ENCODE results near the gene CALML5.
A peak's percentile ranks its signal among the peaks of the same experiment; 100 is the strongest.
"Not testable (repeated sequence)": the region's sequence is repeated elsewhere in the genome, so short reads cannot be mapped to it uniquely, and the experiment has no call there.

The CALML5 gene

DNA sequence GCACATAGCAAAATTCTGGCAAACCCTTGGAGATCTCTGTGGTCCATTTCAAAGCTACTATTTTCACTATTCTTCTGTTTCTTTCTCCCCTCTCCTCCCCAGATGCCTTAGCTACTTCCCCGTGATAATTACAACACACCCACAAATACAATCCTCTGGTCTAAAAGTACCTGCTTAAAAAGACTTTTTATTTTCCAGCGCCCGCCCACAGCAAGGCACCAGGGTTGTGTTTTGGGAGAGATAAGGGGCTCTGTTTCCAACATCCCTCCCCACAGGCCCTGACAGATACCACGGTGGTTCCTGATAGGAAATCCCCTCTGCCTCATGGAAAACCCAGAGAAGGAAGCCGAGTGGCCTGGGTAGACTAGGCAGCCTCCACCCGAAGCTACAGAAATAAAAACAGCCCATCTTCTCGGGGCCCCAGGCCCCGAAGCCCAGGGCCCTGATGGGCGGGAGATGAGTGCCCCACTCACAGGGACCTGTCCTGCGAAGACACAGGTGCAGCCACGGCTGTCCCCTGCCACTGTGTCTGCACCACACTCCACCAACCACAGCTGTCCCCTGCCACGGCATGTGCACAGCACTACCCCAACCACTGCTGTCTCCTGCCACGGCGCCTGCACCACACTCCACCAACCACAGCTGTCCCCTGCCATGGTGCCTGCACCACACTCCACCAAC lies 19.7 kb downstream of the CALML5 start:
- peak; percentile 95 for DNase-seq

DNA sequence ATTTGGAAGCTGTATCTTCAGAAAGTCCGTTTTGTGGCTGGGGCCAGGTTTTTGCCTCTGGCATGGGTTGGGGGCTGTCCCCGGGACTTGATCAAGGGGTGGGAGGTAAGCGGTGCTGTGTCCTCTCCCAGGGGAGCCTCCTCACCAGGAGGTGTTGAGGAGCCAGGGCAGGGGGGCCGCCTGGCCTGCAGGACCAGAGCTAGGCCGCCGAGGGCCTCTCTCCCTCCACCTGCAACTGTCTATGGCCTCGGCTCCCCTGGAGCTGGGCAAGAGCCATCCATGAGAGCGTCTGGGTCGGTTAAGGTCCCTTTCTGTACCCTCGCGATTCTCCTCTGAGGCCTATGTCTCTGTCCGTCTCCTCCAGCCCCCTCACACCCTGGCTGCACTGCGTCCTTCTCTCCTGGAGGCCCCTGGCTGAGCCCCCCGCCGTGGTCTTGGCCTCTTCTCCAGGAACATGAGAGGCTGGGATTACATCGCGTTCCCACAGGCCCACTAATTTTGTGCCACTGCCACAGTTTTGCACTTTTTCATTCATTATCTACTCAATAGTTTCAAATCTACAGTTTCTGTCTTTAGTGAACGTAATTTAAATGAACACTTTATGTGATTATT lies 20.6 kb downstream of the CALML5 start:
- no peak for DNase-seq

DNA sequence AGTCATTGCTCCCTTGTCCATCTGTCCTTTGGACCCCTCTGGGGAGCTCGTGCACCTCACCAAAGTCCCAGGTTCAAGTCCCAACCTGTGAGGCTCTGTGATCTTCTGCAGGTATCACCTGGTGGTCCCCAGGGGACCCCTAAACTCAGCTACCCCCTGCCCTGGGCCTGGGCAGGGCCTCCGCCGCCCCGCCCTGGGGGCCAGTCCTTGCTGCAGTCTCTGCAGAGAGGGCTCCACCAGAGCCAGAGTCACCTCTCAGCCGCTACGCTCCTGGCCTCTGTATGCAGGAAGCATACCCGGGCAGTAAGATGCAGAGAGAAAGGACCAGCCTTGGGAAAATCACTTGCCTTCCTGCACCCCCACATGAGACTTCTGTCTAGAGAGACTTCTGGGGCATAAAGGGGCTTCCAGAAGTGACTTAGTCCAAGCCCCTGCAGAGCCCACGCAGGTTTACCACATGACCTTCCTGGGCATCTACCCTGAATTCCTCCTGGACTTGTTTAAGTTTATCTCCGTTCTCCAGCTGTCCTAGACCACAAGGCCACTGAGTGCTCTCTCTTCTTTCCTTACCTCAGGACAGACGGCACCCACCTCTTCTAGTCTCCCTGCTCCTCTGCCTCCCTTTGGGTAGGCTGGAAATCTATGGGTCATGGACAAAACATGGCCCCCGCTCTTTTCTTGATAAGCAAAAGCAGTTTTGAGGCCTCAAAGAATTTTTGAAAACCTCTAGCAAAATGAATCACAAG lies 21.2 kb downstream of the CALML5 start:
- DNase-seq, result peak; percentile 75

DNA sequence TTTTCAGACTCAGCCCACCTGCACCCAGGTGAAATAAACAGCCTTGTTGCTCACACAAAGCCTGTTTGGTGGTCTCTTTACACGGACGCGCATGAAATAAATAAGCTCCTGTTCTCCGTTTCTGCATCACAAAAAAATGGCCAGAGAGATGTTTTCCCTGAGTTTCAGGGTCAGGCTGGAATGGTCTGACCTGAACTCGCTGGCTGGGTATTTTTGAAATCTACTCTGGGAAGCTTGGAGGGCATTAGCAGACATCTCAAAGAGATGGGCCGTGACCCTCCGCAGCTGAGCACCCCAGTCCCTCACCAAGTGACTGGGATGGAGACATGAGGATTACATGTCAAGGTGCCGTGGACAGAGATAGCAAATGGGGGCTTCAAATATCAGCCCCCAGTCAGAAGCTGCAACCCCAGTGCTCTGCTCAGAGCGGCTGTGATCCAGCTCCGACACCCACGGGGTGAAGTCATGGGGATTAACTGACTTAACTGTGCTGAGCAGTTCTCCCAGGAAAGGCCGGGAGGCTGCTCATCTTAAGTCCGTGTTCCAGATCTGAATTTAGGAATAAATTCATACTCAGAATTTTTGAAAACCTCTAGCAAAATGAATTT lies 22.3 kb downstream of the CALML5 start:
- no peak for DNase-seq

DNA sequence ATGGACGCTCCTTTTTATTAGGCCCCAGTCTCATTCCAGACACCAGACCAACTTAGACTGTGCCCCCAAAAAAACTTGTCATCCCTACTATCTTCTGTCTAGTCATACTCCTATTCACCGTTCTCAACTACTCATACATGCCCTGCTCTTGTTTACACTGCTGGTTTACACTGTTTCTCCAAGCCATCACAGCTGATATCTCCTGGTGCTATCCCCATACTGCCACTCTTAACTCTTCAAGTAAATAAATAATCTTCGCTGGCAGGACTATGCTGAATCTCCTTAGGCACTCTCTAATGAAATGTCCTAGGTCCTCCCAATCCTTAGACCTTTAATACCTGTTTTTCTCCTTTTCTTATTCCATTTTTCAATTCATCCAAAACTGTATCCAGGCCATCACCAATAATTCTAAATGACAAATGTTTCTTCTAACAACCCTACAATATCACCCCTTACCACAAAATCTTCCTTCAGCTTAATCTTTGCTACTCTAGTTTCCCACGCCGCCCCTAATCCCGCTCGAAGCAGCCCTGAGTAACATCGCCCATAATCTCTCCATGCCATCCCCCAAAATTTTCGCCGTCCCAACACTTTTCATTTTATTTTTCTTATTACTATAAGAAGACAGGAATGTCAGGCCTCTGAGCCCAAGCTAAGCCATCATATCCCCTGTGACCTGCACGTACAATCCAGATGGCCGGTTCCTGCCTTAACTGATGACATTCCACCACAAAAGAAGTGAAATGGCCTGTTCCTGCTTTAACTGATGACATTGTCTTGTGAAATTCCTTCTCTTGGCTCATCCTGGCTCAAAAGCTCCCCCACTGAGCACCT lies 23.2 kb downstream of the CALML5 start:
- not testable (repeated sequence) for DNase-seq

DNA sequence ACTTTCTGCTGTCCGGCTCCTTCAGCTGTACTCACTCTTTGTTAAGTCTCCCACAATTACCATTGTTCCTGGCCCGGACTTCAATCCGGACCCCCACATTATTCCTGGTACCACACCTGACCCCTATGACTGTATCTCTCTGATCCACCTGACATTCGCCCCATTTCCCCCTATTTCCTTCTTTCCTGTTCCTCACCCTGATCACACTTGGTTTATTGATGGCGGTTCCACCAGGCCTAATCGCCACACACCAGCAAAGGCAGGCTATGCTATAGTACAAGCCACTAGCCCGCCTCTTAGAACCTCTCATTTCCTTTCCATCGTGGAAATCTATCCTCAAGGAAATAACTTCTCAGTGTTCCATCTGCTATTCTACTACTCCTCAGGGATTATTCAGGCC lies 24.3 kb downstream of the CALML5 start:
- DNase-seq, result not testable (repeated sequence)

DNA sequence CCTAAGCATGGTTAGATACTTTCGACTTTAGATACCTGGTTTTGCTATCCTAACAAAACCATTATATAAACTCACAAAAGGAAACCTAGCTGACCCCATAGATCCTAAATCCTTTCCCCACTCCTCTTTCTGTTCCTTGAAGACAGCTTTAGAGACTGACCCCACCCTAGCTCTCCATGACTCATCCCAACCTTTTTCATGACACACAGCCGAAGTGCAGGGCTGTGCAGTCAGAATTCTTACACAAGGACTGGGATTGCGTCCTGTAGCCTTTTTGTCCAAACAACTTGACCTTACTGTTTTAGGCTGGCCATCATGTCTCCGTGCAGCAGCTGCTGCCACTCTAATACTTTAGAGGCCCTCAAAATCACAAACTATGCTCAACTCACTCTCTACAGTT lies 24.7 kb downstream of the CALML5 start:
- not testable (repeated sequence) for DNase-seq

DNA sequence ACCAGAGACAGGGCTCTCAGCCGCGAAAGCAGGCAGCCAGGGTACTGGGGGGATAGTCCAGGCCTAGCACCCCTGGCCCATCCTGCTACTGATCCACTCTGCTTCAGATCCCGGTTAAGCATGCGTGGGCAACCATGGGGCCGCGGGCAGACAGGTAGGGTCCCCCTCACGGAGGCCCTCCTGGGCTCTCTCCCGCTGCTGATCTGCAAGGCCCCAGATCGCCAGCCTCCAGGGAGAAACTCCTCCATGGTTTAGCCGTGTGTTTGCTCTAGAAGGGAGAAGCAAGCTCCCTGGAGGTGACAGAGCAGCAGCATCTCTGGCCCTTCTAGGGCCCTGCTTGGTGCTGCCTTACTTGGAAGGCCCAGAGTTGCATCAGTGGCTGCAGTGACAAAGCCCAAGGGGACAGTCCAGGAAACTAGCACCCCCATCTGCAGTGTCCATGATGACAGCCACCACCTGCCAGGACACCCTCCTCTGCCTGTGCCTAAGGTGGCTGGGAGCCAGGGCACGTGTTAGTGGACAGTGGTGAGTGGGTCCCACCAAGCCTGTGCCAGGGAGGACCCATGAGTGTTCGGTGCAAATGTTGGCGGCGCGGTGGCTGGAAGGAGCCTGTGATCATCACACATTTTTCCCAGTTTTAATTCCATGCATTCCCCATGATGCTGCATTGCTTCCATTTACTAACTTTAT lies 29.2 kb downstream of the CALML5 start:
- no peak for DNase-seq

DNA sequence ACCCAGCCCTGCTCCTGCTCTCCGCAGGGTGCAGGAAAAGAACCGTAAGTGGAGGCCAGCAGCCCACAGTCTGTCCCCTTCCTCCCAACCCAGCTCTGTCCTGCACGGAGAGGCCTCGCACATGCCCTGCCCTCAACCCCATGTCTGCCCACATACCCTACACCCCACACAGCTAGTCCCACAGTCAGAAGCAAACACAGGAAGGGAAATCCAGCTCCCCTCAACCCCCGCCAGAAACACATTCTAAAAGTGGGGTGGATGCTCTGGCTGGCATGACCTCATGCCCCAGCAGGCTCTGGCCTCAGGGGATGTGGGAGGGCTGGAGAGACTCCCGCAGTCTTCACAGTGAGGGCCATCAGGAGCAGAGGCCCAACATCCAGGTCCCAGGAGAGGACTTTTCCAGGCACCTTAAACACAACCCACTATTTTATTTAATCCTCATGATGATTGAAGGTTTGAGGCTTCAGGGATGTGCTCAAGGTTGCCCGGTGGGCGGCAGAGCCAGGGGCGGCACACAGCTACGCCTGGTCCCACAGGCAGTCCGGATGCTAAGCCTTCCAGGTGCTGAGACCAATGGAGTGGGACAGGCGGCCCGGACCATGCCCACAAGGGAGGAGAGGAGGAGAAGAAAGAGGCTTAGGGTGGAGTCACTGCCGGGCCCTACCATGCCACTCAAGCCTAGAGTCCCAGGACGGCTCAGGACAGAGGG lies 29.9 kb downstream of the CALML5 start:
- DNase-seq, result no peak

DNA sequence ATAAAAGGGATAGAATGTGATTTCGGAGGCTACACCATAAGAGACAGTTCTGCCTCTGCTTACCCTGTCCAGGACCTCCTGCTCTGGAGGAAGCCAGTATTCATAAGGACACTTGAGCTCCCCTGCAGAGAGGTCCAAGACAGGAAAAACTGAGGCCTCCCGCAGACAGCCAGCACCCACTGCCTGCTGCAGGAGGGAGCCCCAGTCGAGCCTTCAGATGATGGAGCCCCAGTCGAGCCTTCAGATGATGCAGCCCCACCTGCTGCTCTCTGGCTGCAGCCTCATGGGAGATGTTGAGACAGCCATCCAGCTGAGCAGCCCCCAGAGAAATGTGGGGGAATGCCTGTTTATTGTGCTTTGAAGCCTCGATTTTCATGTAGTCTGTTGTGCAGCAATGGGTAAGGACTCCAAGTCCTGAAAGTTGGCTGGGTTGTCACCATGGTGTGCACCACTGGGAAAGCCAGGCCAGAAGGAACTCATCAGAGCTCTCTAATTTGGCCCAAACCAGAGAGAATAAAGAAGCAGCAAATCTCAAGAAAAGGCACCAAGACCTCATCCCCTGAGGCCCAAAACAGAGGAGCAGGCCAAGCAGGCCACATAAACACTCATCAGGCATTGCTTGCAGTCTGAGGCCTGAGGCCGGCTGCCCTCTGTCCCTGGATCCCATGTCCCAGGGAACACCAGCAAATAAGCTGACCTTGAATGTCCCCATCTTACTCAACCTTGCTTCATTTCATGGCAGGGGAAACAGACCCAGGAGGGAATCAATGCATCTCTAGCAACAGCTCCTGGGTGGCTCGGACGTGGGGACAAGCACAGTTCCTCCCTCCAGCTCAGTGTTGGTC lies 30.9 kb downstream of the CALML5 start:
- no peak for DNase-seq

DNA sequence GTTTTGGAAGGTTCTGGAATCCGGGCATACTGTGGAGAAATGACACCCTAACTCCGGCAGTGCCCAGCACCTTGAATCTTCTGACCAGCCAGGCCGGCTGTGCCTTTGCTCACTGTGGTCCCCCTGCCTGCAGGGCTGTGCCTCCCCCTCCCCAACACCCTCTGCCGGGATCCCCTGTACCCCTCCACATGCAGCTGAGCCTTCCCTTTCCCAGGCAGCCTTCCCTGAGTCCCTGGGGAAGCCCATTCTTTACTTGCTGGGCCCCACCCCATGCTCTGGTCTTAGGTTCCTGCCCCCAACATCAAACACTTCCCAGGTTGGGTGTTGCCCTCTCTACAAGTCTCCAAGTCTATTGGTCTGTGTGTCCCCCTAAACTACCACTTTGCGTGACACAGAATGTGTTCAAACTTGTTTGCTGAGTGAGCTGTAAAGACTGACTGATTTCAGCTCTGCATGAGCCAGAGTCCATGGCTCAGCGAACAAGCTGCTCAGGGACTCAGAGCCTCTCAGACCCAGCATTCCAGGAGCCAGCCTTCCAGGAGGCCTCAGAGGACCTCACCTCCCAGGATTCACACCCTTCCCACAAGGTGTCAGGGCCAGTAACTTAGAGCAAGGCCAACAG lies 31.6 kb downstream of the CALML5 start:
- DNase-seq, result no peak

DNA sequence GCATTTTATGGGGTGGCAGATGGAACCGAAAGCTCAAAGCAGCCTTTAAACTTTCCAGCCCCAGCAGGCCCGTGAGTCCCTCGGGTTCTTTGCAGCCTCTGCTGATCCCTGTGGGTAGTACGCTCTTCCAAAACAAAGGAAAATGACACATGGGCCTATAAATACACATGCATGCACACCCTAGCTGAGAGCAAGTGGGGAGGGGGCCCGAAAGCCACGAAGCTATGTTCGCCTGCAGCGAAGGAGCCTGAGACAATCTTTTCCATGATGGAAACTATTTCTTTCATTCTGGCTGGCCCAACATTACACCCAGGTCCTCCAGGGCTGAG lies 32.2 kb downstream of the CALML5 start:
- no peak for DNase-seq

DNA sequence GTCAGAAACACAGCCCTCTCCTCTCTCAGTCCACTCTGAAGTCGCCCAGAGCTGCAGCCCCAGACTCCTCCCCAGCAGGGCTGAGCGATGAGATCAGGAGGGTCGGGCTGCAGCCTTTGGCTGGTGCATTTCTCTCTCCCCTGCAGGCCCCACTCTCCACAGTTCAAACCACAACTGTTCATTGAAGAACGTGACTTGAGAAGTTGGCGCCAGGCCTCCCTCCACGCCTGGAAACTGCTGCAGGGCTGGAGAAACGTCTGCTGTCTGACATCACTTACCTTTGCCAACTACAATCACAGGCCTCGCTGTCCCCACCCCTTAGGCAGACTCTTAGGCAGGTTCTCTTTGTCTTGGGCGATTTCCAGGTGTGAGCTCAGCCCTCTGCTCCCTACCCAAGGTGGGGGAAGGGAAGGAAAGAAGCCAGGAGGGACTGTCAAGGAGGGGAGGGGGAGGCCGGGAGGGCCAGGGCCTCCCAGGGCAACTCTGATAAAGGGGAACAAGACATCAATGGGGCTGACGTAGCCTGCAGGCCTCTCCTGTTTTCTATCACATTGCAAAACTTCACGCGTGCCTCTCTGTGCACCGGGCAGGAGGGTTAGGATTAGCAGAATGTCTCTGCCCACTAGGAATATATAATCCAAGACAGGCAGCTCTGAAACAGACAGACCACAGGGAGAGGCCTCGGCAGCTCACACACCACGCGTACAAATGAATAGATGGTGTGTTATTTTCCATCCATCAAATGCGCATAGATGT lies 32.7 kb downstream of the CALML5 start:
- DNase-seq, result peak; percentile 50

DNA sequence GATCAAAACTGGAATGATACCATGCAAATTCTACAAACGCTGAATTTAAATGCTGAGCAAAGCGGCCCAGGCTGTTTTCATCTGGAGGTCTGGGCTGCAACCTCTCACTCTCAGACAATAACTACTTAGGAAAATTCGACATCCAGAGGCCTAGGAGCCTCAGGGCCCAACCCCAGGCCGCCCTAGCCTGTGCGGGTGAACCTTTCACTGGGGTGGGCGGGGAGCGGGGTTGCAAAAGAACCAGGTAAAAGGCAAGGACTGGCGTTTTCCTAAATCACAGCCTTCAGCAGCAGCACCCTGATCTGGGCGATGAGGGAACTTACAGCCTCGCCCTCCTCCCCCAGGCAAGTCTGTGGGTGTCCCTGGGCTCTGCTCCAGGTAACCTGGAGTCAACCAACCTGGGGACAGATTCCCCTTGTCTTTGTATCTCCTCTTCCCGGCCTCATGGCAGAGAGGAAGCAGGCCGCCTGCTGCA lies 33.4 kb downstream of the CALML5 start:
- no peak for DNase-seq

DNA sequence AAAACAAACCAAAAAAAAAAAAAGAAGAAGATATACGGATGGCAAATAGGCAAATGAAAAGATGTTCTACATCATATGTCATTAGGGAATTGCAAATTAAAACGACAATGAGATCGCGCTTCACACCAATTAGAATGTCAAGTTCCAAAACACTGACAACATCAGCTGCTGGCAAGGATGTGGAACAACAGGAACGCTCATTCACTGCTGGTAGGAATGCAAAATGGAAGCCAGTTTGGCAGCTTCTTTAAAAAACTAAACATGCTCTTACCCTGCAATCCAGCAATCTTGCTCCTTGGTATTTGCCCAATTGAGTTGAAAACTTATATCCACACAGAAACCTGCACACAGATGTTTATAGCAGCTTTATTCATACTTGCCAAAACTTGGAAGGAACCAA lies 34.8 kb downstream of the CALML5 start:
- DNase-seq, result no peak

DNA sequence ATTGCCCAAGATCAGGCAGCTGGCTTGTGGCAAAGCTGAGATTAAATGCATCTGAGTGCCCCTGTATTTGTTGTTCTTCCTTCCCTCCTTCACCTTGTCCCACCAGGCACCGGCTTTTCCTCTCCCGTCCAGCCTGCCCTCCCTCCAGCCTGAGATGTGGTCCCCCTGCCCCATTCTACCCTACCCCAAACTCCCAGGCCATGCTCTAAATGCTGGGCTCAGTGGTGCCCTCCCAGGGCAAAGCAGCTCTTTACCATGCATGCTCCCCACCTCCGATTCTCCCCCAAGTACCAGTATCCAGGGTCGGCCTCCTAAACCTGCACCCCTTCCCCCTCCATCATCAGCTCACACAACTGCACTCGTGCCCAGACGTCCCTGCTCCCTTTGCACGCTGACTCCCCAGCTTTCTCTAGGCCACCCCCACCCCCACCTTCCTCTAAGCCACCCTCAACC lies 36.5 kb downstream of the CALML5 start:
- no peak for DNase-seq

DNA sequence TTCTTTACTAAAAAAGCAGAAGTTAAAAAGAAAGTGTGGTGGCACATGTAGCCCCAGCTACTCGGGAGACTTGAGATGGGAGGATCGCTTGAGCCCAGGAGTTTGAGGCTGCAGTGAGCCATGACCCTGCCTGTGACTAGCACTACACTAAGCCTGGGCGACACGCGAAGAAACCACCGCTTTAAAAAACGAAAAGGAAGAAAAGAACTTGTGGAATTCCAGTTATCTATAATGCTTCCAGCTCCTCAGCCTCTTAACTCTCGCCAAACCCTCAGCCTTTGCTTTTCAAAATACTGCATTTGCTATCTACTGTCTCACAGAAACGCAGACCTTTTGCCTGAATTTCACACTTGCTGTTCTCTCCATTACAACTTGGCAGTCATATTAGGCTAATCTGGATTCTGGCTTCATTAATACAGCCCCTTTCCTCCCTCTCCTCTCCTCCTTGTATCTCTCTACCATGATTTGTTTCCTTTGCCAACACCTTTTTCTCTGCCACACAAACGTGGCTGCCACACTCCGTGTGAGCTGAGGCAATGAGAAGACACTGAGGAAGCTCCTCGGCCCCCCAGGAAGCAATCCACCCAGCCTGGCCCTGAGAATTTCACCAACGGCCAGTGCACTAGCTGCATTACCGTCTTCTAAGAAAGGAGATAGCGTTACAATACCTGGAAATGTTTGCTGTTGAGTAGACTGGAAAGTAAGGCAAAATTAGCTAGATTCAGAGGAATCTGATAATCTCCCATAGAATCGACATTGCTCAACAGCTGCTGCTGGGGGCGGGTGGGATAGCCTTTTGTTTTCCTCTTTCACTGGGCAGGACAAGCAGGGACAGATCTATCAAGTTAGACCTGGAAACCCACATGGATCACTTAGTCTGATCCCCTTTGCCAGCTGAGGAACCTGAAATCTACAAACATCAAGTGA lies 37.2 kb downstream of the CALML5 start:
- peak; percentile 65 for DNase-seq

DNA sequence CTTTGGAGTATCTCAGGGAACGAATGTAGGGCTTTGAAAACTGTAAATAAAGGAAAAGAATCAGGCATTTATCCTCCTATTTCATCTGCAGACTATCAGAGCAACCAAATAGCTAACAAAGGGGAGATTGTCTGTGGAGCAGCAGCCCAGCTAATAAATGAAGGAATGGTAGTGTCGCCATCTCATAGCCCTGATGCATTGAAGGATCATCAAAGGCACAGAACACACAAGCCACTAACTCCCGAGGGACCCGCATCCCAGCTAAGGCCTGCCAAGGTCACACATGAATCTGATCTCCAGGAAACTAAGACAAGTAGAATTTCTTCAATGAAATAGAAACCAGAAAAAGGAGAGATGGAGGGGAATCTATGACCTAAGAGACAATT lies 38.2 kb downstream of the CALML5 start:
- no peak for DNase-seq
